ENCODE results near the gene CEACAM4. TPM values are rescaled to one million over a fixed set of nuclear protein-coding genes. Genes with fewer than 3 reads are reported as not detected.
"Not testable (repeated sequence)": the region's sequence is repeated elsewhere in the genome, so short reads cannot be mapped to it uniquely, and the experiment has no call there.

CEACAM4 gene
- total RNA-seq, 6 donors from 2014 or later: 1.7 to 8.6 (median 5.0) TPM

DNA sequence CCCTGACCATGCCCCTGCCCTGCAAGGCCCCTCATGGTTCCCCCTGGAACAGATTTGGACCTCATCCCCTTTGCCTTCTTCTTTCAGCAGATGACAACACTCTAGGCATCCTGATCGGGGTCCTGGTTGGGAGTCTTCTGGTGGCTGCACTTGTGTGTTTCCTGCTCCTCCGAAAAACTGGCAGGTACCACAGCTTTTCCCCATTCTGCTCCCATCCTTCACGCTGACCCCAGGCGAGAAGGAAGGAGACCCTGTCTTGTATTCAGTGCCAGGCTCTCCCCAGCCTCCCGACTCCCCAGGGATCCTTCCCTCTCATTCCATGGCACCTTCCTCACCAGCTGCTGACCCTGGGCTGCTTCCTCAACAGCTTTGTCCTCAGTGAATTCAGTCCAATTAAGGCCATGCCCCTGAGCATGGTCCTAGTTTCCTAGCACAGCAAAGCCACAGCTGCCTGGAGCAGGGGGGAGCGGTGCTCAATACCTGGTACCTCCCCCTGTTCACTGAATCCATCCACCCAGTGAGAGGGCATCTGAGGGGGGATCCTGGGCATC is 42.5 kb downstream of the CEACAM4 start:
- Histone ChIP-seq H3K27ac (no peak overlapping the region), H3K27me3 (no peaks in the 10 kb centered on the region), H3K4me3 (no peak overlapping the region), H3K9me3 (peaks cover 0 to 21% (median 18%) of the 10 kb centered on the region in 4 donors), H3K36me3 (peaks cover 0 to 7% (median 0%) of the 10 kb centered on the region in 4 donors), H3K4me1 (no peaks in the 10 kb centered on the region)
- TF ChIP-seq POLR2A (IDR thresholded peaks at IDR 0.05) (no peak), EP300 (IDR thresholded peaks at IDR 0.05) (no peak), POLR2AphosphoS5 (IDR thresholded peaks at IDR 0.05) (no peak)
- TF ChIP-seq, protein P1, sequence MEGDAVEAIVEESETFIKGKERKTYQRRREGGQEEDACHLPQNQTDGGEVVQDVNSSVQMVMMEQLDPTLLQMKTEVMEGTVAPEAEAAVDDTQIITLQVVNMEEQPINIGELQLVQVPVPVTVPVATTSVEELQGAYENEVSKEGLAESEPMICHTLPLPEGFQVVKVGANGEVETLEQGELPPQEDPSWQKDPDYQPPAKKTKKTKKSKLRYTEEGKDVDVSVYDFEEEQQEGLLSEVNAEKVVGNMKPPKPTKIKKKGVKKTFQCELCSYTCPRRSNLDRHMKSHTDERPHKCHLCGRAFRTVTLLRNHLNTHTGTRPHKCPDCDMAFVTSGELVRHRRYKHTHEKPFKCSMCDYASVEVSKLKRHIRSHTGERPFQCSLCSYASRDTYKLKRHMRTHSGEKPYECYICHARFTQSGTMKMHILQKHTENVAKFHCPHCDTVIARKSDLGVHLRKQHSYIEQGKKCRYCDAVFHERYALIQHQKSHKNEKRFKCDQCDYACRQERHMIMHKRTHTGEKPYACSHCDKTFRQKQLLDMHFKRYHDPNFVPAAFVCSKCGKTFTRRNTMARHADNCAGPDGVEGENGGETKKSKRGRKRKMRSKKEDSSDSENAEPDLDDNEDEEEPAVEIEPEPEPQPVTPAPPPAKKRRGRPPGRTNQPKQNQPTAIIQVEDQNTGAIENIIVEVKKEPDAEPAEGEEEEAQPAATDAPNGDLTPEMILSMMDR (IDR thresholded peaks at IDR 0.05): no peak
- ATAC-seq (ENCODE audit: low FRiP score in 2 of 2) (no peak), DNase-seq (no peak)
- 73 to 85% methylated on average over 5 to 6 of the region's 6 CpGs for WGBS, 2 donors

DNA sequence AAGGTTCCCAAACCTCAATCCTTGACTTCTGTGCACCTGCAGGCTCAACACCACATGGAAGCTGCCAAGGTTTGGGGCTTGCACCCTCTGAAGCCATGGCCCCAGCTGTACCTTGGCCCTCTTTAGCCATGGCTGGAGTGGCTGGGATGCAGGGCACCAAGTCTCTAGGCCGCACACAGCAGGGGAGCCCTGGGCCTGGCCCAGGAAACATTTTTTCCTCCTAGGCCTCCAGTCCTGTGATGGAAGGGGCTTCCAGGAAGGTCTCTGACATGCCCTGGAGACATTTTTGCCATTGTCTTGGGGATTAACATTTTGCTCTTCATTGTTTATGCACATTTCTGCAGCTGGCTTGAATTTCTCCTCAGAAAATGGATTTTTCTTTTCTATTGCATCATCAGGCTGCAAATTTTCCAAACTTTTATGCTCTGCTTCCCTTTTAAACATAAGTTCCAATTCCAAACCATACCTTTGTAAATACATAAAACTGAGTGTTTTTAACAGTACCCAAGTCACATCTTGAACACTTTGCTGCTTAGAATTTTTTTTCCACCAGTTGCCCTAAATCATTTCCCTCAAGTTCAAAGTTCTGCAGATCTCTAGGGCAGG is 44.2 kb downstream of the CEACAM4 start:
- H3K36me3 ChIP-seq; ATAC-seq (ENCODE audit: low FRiP score in 2 of 2); H3K27ac ChIP-seq; DNase-seq; H3K4me3 ChIP-seq; H3K27me3 ChIP-seq; H3K4me1 ChIP-seq: not testable (repeated sequence)
- peaks cover 0 to 21% (median 18%) of the 10 kb centered on the region in 4 donors for H3K9me3 ChIP-seq
- 92 to 100% methylated on average over 1 of the region's 1 CpG for WGBS, 2 donors

DNA sequence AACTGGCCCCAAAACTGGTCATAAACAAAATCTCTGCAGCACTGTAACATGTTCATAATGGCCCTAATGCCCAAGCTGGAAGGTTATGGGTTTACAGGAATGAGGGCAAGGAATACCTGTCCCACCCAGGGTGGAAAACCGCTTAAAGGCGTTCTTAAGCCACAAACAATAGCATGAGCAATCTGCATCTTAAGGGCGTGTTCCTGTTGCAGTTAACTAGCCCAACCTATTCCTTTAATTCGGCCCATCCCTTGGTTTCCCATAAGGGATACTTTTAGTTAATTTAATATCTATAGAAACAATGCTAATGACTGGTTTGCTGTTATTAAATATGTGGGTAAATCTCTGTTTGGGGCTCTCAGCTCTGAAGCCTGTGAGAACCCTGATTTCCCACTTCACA is 45.8 kb downstream of the CEACAM4 start:
- H3K4me3 ChIP-seq; H3K27me3 ChIP-seq; H3K27ac ChIP-seq; ATAC-seq (ENCODE audit: low FRiP score in 2 of 2); H3K4me1 ChIP-seq; DNase-seq; H3K36me3 ChIP-seq: not testable (repeated sequence)
- peaks cover 0 to 21% (median 18%) of the 10 kb centered on the region in 4 donors for H3K9me3 ChIP-seq
- 77 to 89% methylated on average over 4 of the region's 4 CpGs for WGBS, 2 donors

DNA sequence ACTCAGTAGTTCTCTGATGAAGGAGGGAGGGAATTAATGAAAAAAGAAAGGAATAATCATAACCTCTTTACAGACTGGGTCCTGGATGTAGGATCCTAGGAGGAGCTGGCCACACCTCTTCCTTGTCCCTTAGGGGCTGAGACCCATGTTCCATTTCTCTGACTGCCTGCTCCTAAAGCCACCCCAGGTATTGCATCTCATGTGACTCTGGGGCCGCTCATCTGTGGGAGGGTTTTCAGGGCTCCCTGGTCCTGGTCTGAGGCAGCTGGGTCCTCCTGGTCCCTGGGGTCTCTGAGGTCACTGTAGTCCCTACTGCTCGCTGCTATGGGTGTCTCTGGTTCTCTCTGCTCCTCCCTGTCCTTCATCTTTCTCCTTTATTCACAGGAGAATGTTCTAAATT is 48.0 kb downstream of the CEACAM4 start:
- TF ChIP-seq POLR2A (IDR thresholded peaks at IDR 0.05) (no peak), POLR2AphosphoS5 (IDR thresholded peaks at IDR 0.05) (no peak), EP300 (IDR thresholded peaks at IDR 0.05) (no peak)
- TF ChIP-seq, protein P1 (IDR thresholded peaks at IDR 0.05): no peak
- Histone ChIP-seq H3K27ac (no peak overlapping the region), H3K27me3 (no peaks in the 10 kb centered on the region), H3K4me1 (peaks cover 9 to 15% (median 11%) of the 10 kb centered on the region in 4 donors), H3K4me3 (no peak overlapping the region), H3K36me3 (peaks cover 0 to 7% (median 2%) of the 10 kb centered on the region in 4 donors), H3K9me3 (peaks cover 0 to 21% (median 18%) of the 10 kb centered on the region in 4 donors)
- DNase-seq (no peak), ATAC-seq (ENCODE audit: low FRiP score in 2 of 2) (no peak)
- WGBS, 2 donors: 89 to 100% methylated on average over 2 of the region's 2 CpGs

DNA sequence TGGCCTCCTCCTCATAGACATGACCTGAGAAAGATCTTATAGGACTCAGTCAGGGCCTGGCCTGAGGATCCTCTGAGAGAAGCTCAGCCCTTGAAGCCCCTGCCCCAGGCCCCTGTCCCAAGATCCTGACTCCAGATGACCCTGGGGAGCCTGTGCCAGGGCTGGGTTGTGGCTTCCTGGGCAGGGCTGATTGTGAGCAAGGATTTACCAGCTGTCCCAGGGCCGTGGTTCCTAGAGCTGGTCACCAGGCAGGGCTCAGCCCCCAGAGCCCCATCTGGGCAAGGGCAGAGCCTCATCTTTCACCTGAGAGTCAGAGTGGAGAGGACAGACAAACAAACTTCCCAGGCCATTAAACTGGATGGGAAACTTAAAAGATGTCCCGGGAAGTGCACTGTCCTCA is 49.0 kb downstream of the CEACAM4 start:
- H3K27ac ChIP-seq: peak overlapping the region in 2 of 4 donors; percentile 7 to 28
- no peaks in the 10 kb centered on the region for H3K27me3 ChIP-seq
- peaks cover 0 to 7% (median 2%) of the 10 kb centered on the region in 4 donors for H3K36me3 ChIP-seq
- H3K9me3 ChIP-seq: peaks cover 0 to 21% (median 17%) of the 10 kb centered on the region in 4 donors
- DNase-seq (no peak), ATAC-seq (ENCODE audit: low FRiP score in 2 of 2) (no peak)
- H3K4me1 ChIP-seq: peaks cover 9 to 15% (median 11%) of the 10 kb centered on the region in 4 donors
- 63 to 69% methylated on average over 2 of the region's 2 CpGs for WGBS, 2 donors
- no peak overlapping the region for H3K4me3 ChIP-seq
- TF ChIP-seq, protein P1 (IDR thresholded peaks at IDR 0.05): no peak
- TF ChIP-seq POLR2A (IDR thresholded peaks at IDR 0.05) (no peak), EP300 (IDR thresholded peaks at IDR 0.05) (no peak), POLR2AphosphoS5 (IDR thresholded peaks at IDR 0.05) (no peak)

Data from upper lobe of left lung (tissue), 6 donors.